HG02973 (cell line): ENCODE results near the gene DLGAP1.

Experiments
- ATAC-seq: cut with Tn5 transposase; IDR thresholded peaks from one replicate; pipeline ENCODE4 v1.9.1; 2021; ENCODE audit warnings: moderate library complexity; ENCODE audit not compliant: unreplicated experiment

DLGAP1 gene

GRCh38 chr18:4245456-4245855 is 209.7 kb downstream of the DLGAP1 start:
- no peak for ATAC-seq

- ATAC-seq, result no peak
Measured at GRCh38 chr18:4242431-4243161, 212.5 kb downstream of the DLGAP1 start.

- no peak for ATAC-seq
Measured at GRCh38 chr18:4241090-4241617, 214.0 kb downstream of the DLGAP1 start.

- ATAC-seq, result no peak
Measured at GRCh38 chr18:4238966-4239365, 216.1 kb downstream of the DLGAP1 start.

GRCh38 chr18:4237664-4238041 is 217.5 kb downstream of the DLGAP1 start:
- ATAC-seq, result no peak

- ATAC-seq, result no peak
Measured at GRCh38 chr18:4236940-4237663, 218.0 kb downstream of the DLGAP1 start.

- no peak for ATAC-seq
Measured at GRCh38 chr18:4233468-4233867, 221.6 kb downstream of the DLGAP1 start.

GRCh38 chr18:4232656-4233055 is 222.5 kb downstream of the DLGAP1 start:
- ATAC-seq, result no peak

GRCh38 chr18:4231260-4231659 is 223.8 kb downstream of the DLGAP1 start:
- no peak for ATAC-seq

GRCh38 chr18:4230450-4231168 is 224.5 kb downstream of the DLGAP1 start:
- no peak for ATAC-seq

GRCh38 chr18:4224031-4224704 is 230.9 kb downstream of the DLGAP1 start:
- no peak for ATAC-seq

- no peak for ATAC-seq
Measured at GRCh38 chr18:4211111-4211837, 243.8 kb downstream of the DLGAP1 start.

GRCh38 chr18:4208366-4208765 is 246.7 kb downstream of the DLGAP1 start:
- no peak for ATAC-seq

- no peak for ATAC-seq
Measured at GRCh38 chr18:4207383-4207985, 247.6 kb downstream of the DLGAP1 start.

GRCh38 chr18:4204438-4204720 is 250.7 kb downstream of the DLGAP1 start:
- ATAC-seq, result no peak

- no peak for ATAC-seq
Measured at GRCh38 chr18:4203568-4204437, 251.3 kb downstream of the DLGAP1 start.

- ATAC-seq, result no peak
Measured at GRCh38 chr18:4200399-4200798, 254.7 kb downstream of the DLGAP1 start.

GRCh38 chr18:4198956-4199355 is 256.2 kb downstream of the DLGAP1 start:
- no peak for ATAC-seq

- no peak for ATAC-seq
Measured at GRCh38 chr18:4196351-4196750, 258.8 kb downstream of the DLGAP1 start.
